GM13976 (cell line): ENCODE results near the gene TAS1R2.

Source experiments
- DNase-seq: peaks from one replicate; pipeline ENCODE4 v3.0.0; 2012; ENCODE audit warnings: low spot score
- in situ Hi-C: fragments of 300-500 bp; cut with MboI; formaldehyde crosslinking; loops from one replicate; pipeline ENCODE4 v1.12.0; 2022; ENCODE audit warnings: low sequenced_read_pairs, mixed read lengths, inconsistent platforms; ENCODE audit not compliant: unreplicated experiment
- TF ChIP-seq, protein P1 (sequence below): IDR thresholded peaks from 2 replicates; pipeline ENCODE4 v1.5.1; 2012; ENCODE audit warnings: borderline replicate concordance, mild to moderate bottlenecking; ENCODE audit not compliant: insufficient read depth; ENCODE audit errors: extremely low read depth, missing control alignments, control extremely low read depth

The TAS1R2 gene

DNA sequence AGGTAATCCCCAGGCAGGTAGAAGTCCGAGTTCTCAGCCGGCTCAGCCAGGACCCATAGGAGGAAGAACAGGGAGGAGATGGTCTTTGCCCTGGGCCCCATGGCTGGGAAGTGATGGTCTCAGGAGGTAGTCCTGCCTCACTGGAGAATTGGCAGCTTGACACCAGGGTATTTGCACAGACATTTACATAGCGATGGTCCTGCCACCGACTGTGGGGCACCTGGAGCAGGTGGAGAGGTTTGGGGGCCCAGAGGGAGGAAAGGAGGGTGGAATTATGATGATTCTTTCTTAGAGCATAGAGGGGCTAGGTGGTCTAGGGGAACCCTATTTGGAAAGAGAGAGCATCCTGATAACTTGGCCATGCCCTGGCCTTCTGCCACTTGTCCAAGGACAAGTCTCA, at the start of gene TAS1R2:
TAS1R2 (minus strand) TSS at position 101 of the 400 bp plus-strand sequence; CDS start at position 101, 0 bp downstream.
- TF ChIP-seq, protein P1, sequence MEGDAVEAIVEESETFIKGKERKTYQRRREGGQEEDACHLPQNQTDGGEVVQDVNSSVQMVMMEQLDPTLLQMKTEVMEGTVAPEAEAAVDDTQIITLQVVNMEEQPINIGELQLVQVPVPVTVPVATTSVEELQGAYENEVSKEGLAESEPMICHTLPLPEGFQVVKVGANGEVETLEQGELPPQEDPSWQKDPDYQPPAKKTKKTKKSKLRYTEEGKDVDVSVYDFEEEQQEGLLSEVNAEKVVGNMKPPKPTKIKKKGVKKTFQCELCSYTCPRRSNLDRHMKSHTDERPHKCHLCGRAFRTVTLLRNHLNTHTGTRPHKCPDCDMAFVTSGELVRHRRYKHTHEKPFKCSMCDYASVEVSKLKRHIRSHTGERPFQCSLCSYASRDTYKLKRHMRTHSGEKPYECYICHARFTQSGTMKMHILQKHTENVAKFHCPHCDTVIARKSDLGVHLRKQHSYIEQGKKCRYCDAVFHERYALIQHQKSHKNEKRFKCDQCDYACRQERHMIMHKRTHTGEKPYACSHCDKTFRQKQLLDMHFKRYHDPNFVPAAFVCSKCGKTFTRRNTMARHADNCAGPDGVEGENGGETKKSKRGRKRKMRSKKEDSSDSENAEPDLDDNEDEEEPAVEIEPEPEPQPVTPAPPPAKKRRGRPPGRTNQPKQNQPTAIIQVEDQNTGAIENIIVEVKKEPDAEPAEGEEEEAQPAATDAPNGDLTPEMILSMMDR, result no peak
- in situ Hi-C loops, result no loop called here
- no peak for DNase-seq

DNA sequence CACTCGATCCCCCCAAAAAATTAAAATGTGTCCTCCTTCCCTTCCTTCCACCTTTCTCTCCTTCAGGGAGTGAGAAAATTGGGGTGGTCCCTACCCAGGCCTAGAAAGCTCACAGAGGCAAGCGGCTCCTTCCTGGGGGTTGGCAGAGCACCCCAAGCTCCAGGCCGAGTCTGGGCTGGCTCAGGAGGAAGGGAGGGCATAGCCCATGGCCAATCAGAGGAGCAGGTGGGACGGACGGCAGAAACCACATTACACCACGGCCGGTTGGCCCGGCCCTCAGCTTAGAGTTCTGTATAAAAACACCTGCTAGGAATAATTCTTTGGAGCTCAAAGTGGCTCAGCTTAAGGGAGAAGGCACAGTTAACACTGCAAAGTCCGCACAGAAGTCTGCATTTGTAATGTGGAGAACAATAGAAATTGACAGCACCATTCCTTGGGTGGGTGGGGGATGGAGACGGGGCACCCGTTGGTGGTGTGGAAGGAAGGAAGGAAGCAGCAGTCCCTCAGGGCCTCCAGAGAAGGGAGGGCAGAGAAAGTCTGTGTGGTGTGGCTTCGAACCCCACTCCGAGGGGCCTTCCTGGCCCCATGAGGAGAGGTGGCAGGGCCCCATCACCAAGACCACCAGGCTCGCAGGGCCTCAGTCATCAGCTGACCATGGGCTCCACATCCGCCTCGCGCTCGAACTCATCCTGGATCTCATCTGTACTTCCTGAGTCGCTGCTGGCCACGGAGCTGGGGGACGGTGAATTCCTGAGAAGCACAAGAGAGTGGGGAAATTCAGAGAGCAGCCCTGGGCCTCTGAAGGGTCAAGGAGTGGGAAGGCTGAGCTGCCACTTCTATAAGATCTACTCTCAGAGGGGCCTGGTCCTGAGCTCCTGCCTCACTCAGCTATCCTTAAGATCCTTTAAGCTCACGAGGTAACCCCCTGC, 48.7 kb upstream of the TAS1R2 start:
- in situ Hi-C loops, result loop anchor here (25.0 kb wide), 1 partner anchor 179 kb away; no protein-coding TSS in a partner anchor
- no peak for DNase-seq
- TF ChIP-seq, protein P1, result no peak

DNA sequence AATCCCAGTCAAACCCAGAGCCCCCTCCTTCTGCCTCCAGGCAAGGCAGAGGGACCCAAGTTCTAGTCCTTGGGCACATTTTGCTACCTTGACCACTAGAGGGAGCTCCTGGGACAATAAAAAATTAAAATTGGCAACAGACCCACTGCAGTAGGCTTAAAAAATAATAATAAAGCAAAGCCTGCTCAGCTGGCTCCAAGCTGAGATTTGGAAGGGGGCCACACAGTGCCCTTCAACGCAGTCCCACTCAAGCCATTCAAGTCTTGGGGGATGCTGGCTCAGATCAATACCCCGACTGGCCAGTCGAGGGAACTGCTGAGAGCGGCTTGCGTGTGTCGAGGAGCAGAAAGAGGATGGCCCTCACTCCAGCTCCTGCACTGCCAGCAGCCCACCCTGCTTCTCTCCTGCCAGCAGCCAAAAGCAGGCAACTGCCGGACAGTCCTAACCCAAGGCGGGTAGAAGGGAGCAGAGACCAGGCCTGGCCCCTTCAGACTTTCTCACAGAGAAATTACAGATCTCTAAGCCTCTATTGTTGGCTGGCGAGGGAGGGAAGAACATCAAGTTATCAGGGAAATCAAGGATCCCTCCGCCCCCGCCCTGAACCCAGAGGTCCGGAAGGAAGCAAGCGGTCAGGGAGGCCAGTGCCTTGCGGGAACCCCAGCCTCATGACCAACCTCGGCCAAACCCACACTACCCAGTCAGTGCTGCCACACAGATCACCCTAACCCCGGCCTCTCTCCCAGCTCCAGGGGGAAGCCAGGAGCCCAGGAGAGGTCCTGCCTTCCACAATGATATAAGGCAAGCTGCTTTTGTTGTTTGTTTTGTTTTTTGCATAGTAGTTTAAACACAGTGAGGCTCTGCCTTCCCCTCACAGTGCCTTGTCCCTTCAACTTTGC, 47.8 kb upstream of the TAS1R2 start:
- peak; percentile 76 for DNase-seq
- TF ChIP-seq, protein P1, result peak; percentile 66
- in situ Hi-C loops, result loop anchor here (25.0 kb wide), 1 partner anchor 180 kb away; no protein-coding TSS in a partner anchor

DNA sequence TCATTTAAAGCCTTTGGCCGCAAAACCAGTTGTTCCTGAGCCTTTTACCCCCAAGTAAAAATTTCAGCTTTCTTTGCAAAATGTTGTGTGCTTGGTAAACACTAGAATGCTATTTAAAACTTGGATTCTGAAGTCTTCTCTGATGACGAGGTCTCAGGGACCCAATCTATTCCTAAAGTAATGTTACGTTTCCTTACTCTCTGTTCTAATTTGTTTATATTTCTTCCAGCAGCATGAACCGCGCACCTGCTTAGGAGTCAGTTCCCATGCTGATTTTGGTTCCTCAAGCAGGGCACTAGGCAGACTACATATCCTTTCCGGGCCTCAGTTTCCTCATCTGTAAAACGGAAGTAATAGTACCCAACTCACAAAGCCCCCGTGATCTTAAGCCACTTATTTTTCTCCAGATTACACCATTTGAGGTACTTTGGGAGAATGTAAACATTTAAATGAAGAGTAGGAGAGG, 43.9 kb upstream of the TAS1R2 start:
- DNase-seq, result no peak
- in situ Hi-C loops, result loop anchor here (25.0 kb wide), 1 partner anchor 184 kb away; no protein-coding TSS in a partner anchor
- TF ChIP-seq, protein P1, result no peak

DNA sequence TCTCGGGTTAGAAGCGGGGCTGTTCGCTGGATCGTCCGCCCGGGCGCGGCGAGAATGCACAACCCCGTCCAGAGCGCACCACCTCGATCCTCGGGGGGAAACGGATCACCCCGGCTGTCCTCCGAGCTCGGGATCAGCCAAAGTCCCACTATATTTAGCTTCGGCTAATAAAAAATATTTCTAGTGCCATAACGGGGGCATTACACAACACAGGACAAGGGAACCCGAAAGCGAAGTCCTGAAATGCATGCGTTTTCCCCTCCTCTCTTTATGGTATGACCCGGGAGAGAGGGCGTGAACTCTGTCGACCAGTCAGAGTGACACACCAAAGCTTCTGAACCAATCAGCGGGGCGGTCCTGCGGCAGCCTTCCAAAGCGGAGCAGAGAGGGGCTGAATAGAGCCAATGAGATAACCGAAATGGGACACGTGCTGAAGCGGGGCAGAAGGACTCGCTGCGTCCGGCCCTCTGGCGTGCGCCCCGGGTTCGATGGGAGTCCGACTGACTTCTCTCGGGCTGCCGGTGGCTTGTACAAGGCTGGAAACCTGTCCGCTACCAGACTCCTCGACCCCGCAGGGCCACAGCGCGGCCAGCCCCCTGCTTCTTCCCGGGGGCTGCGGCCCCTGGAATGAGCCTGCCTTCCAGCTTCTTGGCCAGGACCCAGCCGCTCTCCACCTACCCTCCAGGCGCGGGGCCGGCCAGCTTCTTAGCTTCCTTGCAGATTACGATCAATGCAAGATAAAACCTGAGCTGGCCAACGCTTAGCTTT, 43.2 kb upstream of the TAS1R2 start, which contains the start of gene ALDH4A1:
ALDH4A1 (minus strand) TSS at position 33 of the 768 bp plus-strand sequence; CDS start at position 1, 32 bp downstream.
- in situ Hi-C loops, result loop anchor here (25.0 kb wide), 1 partner anchor 185 kb away; no protein-coding TSS in a partner anchor
- TF ChIP-seq, protein P1, result no peak
- DNase-seq, result peak; percentile 99
